ENCODE results near the gene TEPSIN. TPM values are rescaled to one million over a fixed set of nuclear protein-coding genes. Genes with fewer than 3 reads are reported as not detected.

The TEPSIN gene
- total RNA-seq, 1 experiment from 2014 or later: 40.7 TPM

DNA sequence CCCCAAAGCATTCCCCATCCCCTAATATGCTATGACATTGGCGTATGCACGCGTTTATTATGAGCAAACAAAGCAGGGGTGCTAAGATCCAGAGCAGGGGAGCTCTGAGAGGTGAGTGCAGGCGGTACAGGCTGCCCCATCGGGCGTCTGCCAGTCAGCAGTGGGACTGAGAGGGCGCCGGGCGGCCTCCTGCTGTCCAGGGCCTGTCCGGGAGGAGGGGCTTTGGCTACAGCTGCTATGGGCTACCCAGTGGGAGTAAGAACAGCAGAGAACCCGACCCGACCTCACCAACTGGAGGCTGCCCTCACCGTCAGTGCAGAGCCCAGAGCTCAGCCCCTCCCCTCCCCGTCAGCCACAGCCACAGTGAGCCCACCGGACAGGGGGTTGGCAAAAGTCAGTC lies 54.3 kb downstream of the TEPSIN start (continued):
- TF ChIP-seq, protein P1, sequence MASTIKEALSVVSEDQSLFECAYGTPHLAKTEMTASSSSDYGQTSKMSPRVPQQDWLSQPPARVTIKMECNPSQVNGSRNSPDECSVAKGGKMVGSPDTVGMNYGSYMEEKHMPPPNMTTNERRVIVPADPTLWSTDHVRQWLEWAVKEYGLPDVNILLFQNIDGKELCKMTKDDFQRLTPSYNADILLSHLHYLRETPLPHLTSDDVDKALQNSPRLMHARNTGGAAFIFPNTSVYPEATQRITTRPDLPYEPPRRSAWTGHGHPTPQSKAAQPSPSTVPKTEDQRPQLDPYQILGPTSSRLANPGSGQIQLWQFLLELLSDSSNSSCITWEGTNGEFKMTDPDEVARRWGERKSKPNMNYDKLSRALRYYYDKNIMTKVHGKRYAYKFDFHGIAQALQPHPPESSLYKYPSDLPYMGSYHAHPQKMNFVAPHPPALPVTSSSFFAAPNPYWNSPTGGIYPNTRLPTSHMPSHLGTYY (CRISPR knock-in tag; IDR thresholded peaks at IDR 0.05): no peak
- TF ChIP-seq, protein P2, sequence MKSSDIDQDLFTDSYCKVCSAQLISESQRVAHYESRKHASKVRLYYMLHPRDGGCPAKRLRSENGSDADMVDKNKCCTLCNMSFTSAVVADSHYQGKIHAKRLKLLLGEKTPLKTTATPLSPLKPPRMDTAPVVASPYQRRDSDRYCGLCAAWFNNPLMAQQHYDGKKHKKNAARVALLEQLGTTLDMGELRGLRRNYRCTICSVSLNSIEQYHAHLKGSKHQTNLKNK (CRISPR knock-in tag; IDR thresholded peaks at IDR 0.05): no peak
- TF ChIP-seq FOXP1 (CRISPR knock-in tag; IDR thresholded peaks at IDR 0.05; ENCODE audit: borderline replicate concordance): no peak

DNA sequence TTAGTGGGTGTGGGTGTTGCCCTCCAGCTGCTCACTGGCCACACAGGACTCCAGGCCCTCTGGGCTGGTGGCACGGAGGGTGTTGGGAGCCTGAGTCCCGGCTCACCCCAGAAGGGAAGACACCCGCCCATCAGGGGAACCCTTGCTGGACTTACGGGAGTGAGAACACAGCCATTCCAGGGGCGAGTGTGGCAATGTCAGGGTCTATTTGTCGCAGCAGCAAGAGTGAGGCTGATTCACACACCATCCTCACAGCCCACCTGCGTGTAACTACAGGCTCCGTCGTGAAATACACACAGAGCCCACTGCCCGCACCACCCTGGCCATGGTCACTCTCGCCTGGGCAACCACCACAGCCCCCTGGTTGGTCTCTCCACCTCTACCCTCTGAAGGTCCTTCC lies 55.0 kb downstream of the TEPSIN start:
- Mint-ChIP-seq H3K9me3 (no peaks in the 10 kb centered on the region), H3K27me3 (ENCODE audit: low read depth) (no peaks in the 10 kb centered on the region), H3K27ac (no peak overlapping the region), H3K36me3 (no peaks in the 10 kb centered on the region), H3K4me3 (no peak overlapping the region), H3K4me1 (no peaks in the 10 kb centered on the region)
- POLR2A ChIA-PET: no interaction called here
- TF ChIP-seq, protein P3, sequence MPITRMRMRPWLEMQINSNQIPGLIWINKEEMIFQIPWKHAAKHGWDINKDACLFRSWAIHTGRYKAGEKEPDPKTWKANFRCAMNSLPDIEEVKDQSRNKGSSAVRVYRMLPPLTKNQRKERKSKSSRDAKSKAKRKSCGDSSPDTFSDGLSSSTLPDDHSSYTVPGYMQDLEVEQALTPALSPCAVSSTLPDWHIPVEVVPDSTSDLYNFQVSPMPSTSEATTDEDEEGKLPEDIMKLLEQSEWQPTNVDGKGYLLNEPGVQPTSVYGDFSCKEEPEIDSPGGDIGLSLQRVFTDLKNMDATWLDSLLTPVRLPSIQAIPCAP (CRISPR knock-in tag; IDR thresholded peaks at IDR 0.05): no peak
- ATAC-seq: no peak
- CTCF ChIA-PET: interaction anchor here (1.1 kb wide), 1 partner anchor 160 kb away, joined by 3 read pairs; no protein-coding TSS in a partner anchor
- DNase-seq (ENCODE audit: low spot score): no peak

DNA sequence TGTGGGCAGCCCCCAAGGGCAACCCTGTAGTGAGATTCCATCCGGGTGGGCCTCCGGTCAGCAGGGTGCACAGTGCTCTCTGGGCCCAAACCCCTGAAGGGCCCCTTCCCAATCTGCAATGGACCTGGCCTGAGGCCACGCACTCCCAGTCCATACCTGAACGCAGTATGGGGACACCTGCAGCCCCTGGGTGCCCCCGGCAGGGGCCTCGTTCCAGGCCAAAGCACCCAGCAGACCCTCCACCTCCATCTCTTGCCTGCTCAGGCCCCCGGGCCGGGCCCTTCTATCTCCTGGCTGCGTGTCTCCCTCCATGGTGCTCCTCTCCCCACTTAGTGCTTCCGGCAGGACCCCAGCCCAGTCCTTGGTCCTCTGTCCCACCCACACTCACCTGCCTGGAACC lies 55.5 kb downstream of the TEPSIN start:
- H3K9me3 Mint-ChIP-seq: no peaks in the 10 kb centered on the region
- H3K27me3 Mint-ChIP-seq (ENCODE audit: low read depth): no peaks in the 10 kb centered on the region
- H3K4me1 Mint-ChIP-seq: no peaks in the 10 kb centered on the region
- DNase-seq (ENCODE audit: low spot score): no peak
- ATAC-seq: no peak
- H3K36me3 Mint-ChIP-seq: no peaks in the 10 kb centered on the region
- TF ChIP-seq FOXP1 (CRISPR knock-in tag; IDR thresholded peaks at IDR 0.05; ENCODE audit: borderline replicate concordance) (no peak), ZNF232 (CRISPR knock-in tag; IDR thresholded peaks at IDR 0.05) (no peak), GTF2I (CRISPR knock-in tag; conservative IDR thresholded peaks at IDR 0.05) (no peak), RELA (CRISPR knock-in tag; IDR thresholded peaks at IDR 0.05; ENCODE audit: borderline replicate concordance) (no peak), ZNF121 (CRISPR knock-in tag; IDR thresholded peaks at IDR 0.05) (no peak), FOXK1 (CRISPR knock-in tag; IDR thresholded peaks at IDR 0.05) (no peak), RORB (CRISPR knock-in tag; IDR thresholded peaks at IDR 0.05) (no peak)
- TF ChIP-seq, protein P4, sequence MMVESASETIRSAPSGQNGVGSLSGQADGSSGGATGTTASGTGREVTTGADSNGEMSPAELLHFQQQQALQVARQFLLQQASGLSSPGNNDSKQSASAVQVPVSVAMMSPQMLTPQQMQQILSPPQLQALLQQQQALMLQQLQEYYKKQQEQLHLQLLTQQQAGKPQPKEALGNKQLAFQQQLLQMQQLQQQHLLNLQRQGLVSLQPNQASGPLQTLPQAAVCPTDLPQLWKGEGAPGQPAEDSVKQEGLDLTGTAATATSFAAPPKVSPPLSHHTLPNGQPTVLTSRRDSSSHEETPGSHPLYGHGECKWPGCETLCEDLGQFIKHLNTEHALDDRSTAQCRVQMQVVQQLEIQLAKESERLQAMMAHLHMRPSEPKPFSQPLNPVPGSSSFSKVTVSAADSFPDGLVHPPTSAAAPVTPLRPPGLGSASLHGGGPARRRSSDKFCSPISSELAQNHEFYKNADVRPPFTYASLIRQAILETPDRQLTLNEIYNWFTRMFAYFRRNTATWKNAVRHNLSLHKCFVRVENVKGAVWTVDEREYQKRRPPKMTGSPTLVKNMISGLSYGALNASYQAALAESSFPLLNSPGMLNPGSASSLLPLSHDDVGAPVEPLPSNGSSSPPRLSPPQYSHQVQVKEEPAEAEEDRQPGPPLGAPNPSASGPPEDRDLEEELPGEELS (CRISPR knock-in tag; IDR thresholded peaks at IDR 0.05): no peak
- TF ChIP-seq, protein P5, sequence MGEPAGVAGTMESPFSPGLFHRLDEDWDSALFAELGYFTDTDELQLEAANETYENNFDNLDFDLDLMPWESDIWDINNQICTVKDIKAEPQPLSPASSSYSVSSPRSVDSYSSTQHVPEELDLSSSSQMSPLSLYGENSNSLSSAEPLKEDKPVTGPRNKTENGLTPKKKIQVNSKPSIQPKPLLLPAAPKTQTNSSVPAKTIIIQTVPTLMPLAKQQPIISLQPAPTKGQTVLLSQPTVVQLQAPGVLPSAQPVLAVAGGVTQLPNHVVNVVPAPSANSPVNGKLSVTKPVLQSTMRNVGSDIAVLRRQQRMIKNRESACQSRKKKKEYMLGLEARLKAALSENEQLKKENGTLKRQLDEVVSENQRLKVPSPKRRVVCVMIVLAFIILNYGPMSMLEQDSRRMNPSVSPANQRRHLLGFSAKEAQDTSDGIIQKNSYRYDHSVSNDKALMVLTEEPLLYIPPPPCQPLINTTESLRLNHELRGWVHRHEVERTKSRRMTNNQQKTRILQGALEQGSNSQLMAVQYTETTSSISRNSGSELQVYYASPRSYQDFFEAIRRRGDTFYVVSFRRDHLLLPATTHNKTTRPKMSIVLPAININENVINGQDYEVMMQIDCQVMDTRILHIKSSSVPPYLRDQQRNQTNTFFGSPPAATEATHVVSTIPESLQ (CRISPR knock-in tag; IDR thresholded peaks at IDR 0.05): no peak
- TF ChIP-seq, protein P6, sequence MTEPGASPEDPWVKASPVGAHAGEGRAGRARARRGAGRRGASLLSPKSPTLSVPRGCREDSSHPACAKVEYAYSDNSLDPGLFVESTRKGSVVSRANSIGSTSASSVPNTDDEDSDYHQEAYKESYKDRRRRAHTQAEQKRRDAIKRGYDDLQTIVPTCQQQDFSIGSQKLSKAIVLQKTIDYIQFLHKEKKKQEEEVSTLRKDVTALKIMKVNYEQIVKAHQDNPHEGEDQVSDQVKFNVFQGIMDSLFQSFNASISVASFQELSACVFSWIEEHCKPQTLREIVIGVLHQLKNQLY (CRISPR knock-in tag; IDR thresholded peaks at IDR 0.05): no peak
- TF ChIP-seq, protein P7, sequence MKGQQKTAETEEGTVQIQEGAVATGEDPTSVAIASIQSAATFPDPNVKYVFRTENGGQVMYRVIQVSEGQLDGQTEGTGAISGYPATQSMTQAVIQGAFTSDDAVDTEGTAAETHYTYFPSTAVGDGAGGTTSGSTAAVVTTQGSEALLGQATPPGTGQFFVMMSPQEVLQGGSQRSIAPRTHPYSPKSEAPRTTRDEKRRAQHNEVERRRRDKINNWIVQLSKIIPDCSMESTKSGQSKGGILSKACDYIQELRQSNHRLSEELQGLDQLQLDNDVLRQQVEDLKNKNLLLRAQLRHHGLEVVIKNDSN (CRISPR knock-in tag; IDR thresholded peaks at IDR 0.05): no peak
- H3K4me3 Mint-ChIP-seq: no peak overlapping the region
- no peak overlapping the region for H3K27ac Mint-ChIP-seq
- POLR2A ChIA-PET: no interaction called here
- CTCF ChIA-PET: no interaction called here

Data from WTC11 (cell line).